HG02884 (cell line): Measurements from ENCODE around the gene CXXC1.
A peak's percentile ranks its signal among the peaks of the same experiment; 100 is the strongest.
"Not testable (repeated sequence)": the region's sequence is repeated elsewhere in the genome, so short reads cannot be mapped to it uniquely, and the experiment has no call there.

Experiments
- ATAC-seq: cut with Tn5 transposase; IDR thresholded peaks from one replicate; pipeline ENCODE4 v1.9.1; 2021; ENCODE audit warnings: mild to moderate bottlenecking, moderate library complexity; ENCODE audit not compliant: unreplicated experiment

CXXC1 gene

GRCh38 chr18:50287441-50288347 is at the start of gene CXXC1:
Gene CXXC1 (minus strand): TSS chr18:50287692. CDS start chr18:50287589, 103 bp downstream.
- peak; percentile 90 for ATAC-seq

- ATAC-seq = peak; percentile 70
These were observed 47.2 kb upstream of the CXXC1 start for GRCh38 chr18:50334546-50335152.

- ATAC-seq = no peak
These were observed 44.2 kb upstream of the CXXC1 start for GRCh38 chr18:50331691-50332090.

GRCh38 chr18:50330176-50330575 is 42.7 kb upstream of the CXXC1 start:
- ATAC-seq = no peak

- ATAC-seq = no peak
These were observed 40.5 kb upstream of the CXXC1 start for GRCh38 chr18:50327983-50328382.

- ATAC-seq = peak; percentile 66
These were observed 33.2 kb upstream of the CXXC1 start for GRCh38 chr18:50320719-50321118.

- ATAC-seq = peak; percentile 70
These were observed 27.8 kb upstream of the CXXC1 start for GRCh38 chr18:50315100-50315871.

- no peak for ATAC-seq
These were observed 26.5 kb upstream of the CXXC1 start for GRCh38 chr18:50313873-50314460.

- peak; percentile 21 for ATAC-seq
These were observed 25.6 kb upstream of the CXXC1 start for GRCh38 chr18:50313031-50313607.

- peak; percentile 71 for ATAC-seq
These were observed 25.0 kb upstream of the CXXC1 start for GRCh38 chr18:50312296-50313030.

GRCh38 chr18:50311650-50312049 is 24.2 kb upstream of the CXXC1 start:
- no peak for ATAC-seq

- no peak for ATAC-seq
These were observed 22.6 kb upstream of the CXXC1 start for GRCh38 chr18:50310080-50310479.

GRCh38 chr18:50308851-50309250 is 21.4 kb upstream of the CXXC1 start:
- not testable (repeated sequence) for ATAC-seq

GRCh38 chr18:50307738-50308470 is 20.4 kb upstream of the CXXC1 start:
- peak; percentile 89 for ATAC-seq

GRCh38 chr18:50307400-50307737 is 19.9 kb upstream of the CXXC1 start:
- no peak for ATAC-seq

GRCh38 chr18:50306944-50307343 is 19.5 kb upstream of the CXXC1 start:
- no peak for ATAC-seq

GRCh38 chr18:50301074-50301473 is 13.6 kb upstream of the CXXC1 start:
- ATAC-seq = no peak

GRCh38 chr18:50299626-50300388 is 12.3 kb upstream of the CXXC1 start:
- no peak for ATAC-seq
